HG02759 (cell line): ENCODE results near the gene ELMO1.

ENCODE experiments used
- ATAC-seq: cut with Tn5 transposase; IDR thresholded peaks from one replicate; pipeline ENCODE4 v1.9.1; 2021; ENCODE audit warnings: mild to moderate bottlenecking, moderate library complexity; ENCODE audit not compliant: unreplicated experiment

ELMO1 gene

DNA sequence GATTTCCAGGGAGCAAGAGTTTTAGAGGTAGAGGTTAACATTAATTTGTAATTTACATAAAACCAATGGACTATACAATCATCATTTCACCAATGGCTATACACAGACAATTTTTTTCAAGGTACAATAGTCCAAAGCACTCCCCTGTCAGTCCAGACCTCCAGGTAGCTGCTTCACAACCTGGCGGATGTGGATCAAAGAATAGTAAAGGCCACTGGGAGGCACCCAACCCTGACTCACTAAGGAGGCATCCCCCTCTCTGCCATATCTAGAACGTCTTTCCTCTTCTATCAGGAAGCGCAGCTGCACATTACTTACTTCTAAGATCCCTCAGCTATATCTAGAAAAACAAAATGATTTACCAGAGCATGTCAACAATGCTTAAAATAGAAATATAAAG lies 506.6 kb downstream of the ELMO1 start:
- no peak for ATAC-seq

DNA sequence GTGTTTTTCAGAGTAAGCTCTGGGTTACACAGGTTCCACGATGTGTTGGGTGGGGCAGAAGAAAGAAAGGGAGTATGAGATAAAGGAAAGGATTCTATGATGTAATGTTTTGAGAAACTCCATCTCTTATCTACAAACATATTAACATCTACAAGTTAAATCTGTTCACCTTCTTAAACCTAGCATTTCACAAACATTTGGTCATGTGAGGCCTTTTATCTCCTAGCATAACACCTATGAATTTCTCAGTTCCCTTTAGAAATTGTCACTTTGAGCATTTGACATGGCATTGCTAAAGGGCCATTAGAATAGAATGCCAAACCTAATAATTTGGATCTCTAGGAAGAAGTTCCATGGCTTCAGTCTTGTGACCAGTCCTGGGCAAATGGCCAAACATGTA lies 507.3 kb downstream of the ELMO1 start:
- no peak for ATAC-seq

DNA sequence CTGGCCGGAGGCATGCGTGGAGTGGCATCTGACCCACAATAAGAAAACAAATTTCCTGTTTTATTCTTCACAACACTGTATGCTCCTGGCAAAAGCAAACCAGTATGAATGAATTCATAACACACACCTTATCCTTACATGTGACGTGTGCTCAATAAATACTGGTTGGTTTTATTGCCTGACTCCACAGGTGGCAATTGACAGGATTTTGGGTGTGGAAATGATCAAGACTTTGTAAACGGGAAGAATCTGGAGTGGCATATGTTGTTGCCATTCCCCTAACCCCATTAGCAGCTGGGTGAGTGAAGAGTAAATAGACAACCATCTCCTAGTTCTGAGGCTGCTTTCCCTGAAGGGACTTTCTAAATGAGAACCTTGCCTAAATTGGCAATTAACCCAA lies 508.8 kb downstream of the ELMO1 start:
- ATAC-seq = no peak

DNA sequence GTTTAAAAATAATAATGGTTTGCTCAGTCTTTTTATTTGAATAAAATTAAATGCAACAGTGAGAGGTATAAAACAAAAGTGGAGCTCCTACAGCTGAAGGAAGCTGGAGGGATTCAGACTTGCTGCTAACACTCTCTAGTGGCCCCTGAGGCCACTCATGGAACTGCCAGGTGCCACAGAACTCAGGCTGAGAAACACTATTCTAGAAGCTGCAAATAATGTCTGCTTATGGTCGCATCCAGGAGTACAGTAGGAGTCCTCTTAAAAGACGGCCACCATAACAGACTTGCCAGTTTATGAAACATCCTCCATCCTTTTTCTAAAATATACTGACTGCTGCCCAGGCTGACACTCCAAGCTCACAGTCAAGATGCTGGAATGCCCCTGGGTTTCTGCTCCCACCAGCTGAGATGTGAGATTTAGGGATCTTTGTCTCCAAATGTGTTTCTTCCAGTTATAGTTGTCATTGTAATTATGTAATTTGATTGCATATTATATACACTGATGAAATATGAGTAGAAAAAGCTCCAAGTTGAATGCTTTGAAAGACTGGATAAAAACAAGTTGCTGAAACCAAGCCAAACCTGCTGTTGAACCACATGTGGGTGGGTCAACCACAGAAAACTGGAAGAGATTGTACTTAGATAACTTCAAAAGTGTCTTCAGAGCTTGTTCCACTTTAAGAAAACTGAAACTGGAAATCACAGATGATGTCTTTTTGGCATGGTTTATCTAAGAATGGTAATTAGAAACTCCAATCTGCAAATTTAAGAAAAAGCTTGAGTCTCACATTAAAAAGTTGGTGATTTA lies 510.7 kb downstream of the ELMO1 start:
- no peak for ATAC-seq

DNA sequence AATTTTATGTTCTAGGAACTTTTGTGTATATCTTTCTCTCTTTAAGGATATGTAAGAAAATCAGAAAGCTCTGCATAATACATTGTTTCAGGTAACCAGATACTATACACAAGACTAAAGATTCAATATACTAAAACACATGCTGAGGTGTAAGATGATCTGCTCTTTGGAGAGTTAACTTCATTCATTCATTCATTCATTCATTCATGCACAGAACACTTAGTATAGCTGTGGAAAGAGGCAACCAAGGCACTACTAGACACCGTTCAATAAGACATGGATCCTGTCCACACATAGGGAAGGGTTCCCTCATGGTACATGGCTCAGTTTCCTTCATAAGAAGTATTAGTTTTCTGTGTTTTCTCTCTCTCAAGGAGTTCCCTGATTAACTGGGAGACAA lies 516.8 kb downstream of the ELMO1 start:
- ATAC-seq = no peak

DNA sequence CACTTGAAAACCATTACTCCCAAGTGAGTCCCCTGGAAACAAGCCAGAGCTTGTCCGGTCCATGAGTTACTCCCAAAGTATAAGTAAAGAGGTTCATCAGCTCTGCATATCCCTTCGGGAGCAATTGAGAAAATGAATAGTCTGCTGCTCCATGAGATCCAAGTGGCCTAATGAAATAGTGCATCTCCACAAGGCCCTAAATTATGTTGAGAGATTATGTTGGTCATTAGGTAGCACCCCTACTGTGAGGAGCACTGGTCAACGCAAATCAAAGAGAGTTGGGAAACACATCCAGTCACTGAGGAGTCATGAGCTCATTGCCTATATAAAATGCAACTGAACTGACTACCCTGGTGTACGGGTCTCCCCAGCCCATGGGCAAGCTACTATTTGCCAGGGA lies 518.9 kb downstream of the ELMO1 start:
- no peak for ATAC-seq

DNA sequence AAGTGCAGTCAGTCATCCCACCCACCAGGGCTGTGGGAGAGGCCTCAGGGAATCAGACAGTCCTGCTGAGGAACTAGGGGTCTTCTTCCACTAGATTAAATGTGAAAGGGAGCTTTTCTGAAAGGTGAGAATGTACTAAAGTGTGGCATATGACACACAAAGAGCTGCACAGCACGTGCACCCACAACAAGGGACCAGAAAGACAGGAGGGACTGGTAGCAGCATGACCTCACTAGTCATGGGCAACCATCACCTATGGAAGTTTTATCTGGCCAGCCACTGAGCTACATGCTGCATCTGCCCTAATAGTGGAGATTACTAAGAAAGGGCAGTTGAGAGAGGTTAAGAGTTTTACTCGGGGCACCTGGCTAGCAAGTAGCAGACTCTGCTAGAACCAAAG lies 519.9 kb downstream of the ELMO1 start:
- ATAC-seq = no peak

DNA sequence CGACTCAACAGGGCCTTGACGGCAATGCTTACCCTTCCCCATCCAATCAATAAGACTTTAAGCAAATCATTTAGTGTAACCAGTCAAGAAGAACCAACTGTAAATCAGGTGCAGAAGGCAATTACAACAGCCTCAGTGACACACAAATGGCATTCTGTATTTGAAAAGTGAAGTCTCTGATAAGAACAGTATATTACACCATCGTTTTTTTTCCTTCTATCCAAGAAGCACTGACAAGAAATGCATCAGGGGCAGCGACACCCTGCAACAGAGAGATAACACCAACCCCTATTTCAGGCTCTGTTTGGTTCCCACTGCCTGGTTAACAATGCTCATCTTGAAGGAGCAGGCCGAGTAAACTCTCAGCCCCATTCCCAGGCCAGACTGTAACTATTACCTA lies 520.4 kb downstream of the ELMO1 start:
- ATAC-seq = no peak

DNA sequence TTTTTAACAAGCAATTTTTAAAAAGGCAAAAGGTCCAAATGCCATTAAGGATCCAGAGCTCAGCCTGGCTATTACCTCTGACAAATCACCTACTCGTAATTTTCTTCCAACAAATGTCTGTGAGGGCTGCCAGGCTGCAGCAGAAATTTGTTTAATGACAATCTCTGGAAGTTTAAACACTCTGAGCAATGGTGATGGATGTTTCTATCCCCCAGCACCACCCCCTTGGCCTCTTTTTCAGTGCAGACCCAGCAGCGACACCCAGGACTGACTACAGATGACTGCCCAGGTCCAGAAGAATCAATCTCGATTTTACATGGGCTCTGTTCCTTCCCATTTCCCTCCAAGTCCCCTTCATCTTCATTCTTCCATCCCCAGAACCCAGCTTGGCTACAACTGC lies 523.0 kb downstream of the ELMO1 start:
- ATAC-seq = no peak

DNA sequence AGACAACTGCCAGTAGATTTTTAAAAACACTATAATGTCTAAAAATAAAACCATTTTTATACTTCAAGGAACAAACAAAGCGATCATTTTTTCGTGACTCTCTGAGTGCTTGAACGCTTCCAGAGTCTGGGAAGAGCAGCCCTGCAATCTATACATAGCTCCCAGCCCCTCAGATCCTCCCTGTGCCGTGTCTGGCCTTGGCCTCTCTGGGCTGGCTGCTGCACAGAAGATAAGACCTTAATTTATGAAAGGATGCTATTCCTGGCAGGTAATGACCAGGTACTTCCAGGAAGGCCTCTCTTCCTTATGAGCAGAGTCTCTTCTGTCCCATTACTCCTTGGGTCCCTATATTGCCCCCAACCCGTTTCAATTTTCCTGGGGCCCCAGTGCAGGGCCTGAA lies 523.5 kb downstream of the ELMO1 start:
- no peak for ATAC-seq

DNA sequence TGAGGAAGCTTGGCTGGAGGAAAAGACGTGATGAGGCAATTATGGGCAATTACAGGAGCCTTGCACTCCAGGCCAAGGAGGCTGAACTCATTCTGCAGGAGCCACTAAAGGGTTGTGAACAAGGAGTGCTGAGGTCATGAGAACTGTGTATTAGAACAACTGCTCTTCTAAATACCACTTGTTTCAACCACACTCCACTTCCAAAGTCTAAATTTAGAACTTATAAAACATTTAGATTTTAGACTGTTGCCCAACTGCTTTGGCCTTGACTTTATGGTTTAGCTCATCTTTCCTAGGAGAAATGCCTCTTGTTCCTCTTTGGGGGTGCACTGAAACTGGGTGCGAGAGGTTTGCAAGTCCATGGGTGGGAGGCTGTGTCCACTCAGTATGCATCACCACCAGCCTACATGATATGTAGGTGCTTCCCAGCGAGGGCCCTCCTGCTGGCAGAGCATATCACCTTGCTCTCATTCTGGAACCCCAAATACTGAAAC lies 524.7 kb downstream of the ELMO1 start:
- no peak for ATAC-seq

DNA sequence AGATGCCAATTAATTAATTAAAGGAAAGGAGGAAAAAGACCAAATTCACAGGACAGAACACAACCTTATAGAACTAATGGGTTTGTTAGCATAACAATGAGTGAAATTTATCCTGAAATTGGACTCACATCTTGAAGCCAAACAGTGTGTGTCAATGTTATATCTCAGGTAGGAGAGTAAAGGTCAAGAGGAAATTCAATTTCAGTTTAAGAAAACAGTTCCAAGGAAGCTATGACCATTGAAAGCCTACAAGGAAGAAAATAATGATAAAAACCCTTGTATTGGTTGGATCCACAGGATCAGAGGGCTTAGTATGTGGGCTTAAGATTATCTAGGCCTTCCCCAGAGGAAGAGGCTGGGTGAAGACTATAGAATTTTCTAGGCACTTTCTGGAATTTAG lies 525.5 kb downstream of the ELMO1 start:
- ATAC-seq = no peak

DNA sequence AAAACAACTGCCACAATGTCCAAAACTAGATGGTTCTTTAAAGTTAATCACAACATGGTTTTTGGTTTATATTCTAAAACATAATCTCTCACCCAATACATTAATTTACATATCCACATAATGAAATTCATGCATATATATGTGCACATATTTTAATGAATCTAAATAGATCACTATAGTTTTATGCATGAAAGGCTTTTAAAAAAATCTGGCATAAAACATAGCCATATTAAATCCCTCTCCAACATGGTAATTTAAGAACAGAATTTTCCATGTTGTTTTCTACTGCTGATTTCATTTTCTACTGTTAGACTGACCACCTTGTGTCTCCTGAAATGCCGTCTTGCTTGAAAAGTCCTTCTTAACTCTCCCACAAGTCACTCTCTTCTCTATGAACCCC lies 528.2 kb downstream of the ELMO1 start:
- no peak for ATAC-seq

DNA sequence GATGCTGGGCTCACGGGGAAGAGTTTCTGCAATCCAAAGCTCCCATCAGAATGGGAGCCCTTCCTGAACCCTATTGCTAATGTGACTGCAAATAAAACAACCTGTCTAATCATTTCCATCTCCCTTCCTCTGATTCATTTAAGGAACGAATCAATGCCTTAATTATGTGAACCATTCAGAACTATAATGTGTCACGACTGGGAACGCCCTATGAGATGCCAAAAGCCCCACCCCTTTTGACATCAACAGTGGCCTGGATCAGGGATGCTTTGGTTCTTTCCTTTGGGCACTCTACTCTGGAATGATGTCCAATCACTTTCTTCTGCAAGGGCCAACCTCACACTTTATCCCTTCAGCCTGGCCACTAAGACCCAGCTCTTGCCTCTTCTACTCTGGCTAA lies 528.9 kb downstream of the ELMO1 start:
- no peak for ATAC-seq

DNA sequence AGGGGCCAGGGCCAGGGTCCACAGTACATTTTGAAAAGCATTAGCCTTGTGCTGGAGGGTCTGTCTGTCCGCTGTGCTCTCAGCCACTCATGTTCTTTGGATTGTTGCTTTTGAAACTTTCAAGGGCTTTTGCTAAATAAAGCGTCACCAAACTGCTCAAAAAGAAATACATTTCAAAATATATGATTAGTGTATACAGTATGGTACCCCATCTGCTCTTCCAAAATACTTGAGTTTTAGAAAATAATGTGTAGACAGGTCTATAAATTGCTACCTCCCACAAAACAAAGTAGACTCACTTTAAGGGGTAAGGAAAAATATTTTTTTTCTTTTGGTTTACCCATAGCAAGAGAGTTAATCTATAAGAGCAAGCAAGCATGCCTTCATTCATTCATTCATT lies 530.1 kb downstream of the ELMO1 start:
- ATAC-seq = no peak

DNA sequence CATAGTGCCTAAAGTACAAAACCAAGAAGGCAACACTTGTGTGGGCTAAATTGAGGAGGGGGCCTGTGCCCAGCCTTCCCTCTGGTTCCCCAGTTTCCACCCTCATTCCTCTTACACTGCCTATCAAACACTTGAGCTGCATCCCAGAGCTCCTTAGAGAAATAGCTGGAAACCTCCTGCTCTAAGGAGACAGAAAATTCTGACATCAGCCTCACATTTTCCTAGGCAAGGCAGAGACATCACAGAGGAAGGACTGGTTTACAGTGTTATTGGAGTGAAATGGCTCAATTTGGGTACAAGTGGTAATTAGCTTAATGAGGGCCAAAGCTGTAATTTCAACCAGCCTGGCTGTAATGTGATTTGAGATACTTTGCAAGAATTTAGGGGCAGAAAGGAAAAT lies 532.0 kb downstream of the ELMO1 start:
- no peak for ATAC-seq

DNA sequence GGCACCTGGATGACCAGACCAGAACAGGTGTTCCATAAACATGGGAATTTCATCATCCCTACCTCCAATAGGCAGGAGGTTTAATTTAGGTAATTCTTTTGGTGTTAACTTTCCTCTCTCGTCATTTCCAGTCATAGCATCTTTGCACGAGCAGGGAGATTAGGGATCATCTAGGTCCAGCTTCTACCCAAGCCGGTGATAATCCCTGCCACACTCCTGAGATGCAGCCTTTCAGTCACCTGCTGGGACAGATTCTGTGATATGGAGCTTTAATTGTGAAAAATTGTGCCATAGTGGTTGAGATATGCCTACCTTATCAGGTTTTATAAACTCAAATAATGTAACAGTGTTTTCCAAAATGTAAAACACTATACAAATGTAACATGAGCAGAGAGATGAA lies 532.5 kb downstream of the ELMO1 start:
- ATAC-seq = no peak

DNA sequence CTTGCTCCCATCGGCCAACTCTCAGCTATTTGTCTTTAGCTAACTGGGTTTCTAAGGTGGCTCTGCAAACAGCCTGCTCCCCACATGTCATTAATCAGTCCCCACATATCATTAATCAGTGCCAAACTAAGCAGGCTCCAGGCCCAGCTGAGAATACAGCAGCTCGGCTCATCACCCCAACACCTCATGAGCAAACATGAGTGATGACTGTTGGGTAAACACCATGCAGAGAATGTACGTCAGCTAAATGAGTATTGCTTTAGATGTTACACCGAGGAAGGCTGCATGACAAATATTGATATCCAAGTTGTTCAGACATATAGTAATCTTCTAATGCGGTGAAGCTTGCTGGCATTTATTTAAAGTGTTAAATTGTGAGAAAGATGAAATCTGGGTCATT lies 536.9 kb downstream of the ELMO1 start:
- no peak for ATAC-seq

DNA sequence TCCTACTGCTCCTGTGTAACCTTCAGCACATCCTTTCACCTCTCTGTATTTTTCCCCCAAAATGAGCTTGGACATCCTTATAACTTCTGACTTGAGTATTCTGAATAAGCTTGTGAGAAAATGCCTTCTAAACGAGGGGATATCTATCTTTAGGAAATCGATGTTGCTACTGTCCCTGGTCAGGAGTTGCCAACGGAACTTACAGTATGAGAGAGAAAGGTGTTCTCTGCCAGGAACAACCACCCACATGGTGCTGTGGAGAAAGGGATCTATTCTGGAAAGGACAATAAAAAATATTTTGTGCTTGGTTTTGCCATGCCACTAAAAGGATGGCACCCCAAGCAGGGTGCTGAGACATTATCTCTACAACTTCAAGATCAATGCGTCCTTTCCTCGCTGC lies 537.8 kb downstream of the ELMO1 start:
- no peak for ATAC-seq

DNA sequence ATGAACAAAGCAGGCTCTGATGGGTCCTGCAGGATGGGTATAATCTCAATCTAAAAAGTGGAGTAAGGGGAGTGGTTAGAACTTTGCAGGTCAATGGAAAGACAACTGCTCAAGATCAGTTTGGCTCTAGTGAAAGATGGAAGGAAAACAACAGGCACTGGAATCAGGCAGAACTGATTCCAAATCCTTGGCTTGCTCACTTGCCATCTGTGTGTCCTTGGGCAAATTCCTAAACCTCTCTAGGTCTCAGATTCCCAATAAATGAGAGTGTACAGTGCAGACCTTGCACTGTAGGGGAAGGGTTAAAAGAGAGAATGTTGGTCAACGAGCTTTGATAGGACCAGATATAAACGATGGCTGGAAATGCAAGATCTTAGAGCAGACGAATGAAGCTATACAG lies 538.3 kb downstream of the ELMO1 start:
- ATAC-seq = no peak

DNA sequence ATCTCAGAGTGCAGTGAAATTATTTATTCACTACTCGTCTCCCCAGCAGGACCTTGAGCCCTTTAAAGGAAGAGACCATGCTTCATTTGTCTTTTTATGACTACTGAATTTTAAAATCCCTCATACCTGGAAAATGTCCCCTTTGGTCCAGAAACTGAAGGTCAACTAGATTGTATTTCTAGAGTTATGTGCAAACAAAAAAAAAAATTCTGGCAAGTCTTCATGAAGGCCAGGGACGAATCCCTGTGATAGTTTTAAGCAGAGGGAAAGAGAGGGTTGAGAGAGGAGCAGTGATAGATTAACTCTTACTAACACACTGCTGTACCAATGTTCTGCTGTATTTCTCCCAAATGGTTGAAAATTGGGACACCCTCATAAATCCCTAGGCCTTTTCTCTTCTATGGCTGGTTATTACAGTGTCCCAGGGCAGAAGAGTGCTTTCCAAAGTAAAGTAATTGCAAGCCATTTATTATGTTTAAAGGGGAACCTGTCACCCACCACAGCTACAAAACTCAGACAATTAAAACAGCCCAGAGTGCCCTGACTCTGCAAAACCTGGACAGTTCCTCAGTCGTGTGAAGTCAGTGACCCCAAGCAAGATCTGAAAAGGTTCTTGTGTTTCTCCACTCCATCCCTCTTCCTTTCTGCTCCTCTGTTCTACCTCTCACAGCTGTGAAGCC lies 541.6 kb downstream of the ELMO1 start:
- no peak for ATAC-seq

DNA sequence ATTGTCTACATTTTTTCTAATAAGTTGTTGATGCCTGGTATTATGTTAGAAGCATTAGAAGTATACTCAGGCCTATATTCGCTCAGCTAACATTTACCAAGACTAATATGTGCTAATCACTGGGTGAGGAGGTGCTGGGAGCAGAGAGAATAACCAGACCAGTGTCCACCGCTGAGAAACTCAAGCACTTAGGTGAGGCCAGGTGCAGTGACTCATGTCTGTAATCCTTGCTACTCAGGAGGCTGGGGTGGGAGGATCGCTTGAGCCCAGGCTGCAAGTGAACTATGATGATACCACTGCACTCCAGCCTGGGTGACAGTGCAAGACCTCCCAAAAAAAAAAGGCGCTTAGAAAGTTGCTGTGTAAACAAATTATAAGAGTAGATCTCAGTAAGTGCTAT lies 542.2 kb downstream of the ELMO1 start:
- no peak for ATAC-seq

DNA sequence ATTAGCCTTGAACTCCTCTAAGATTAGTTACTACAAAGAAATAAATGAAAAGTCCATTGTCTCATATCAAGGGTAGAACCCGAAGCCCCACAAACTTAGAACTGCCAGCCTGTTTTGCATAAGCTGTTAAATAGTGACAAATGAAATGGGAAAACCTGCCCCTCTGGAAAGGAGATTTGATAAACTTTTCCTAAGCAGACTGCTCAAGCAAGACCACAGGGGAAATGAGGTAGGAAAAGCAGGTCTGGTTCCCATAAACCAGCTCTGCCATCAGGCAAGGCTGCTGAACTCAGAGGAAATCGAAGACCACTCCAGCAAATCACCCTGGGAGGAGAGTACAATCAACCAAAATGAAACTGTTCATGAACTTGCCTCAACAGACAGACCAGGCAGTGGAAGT lies 542.8 kb downstream of the ELMO1 start:
- ATAC-seq = no peak
